Right lobe of liver (tissue), 6 donors: ENCODE measurements around the gene TSPAN5. TPM values are rescaled to one million over a fixed set of nuclear protein-coding genes. Genes with fewer than 3 reads are reported as not detected.

Experiments
- ATAC-seq, 4 donors: fragments of 200-7000 bp; cut with Tn5 transposase; one replicate each; pipeline ENCODE4 v1.9.1; 2020; ENCODE audit warnings: mild to moderate bottlenecking in 4 of 4, moderate library complexity in 4 of 4
- DNase-seq, 3 donors: peaks; one replicate each; pipeline ENCODE4 v3.0.0-alpha.2; 2020
- H3K27ac ChIP-seq, 3 donors: fragments of 200-600 bp; one replicate each; pipeline ENCODE4 v1.8.0; 2022
- H3K27me3 ChIP-seq, 2 donors: fragments of 200-600 bp; one replicate each; pipeline ENCODE4 v1.8.0; 2022
- H3K36me3 ChIP-seq, 4 donors: fragments of 200-600 bp; sonication (generic) in 1 of 4; one replicate each; pipeline versions ENCODE4 v1.5.1 to v1.8.0; 2017 to 2022; ENCODE audit warnings: control low read depth in 1 of 4
- H3K4me1 ChIP-seq, 4 donors: fragments of 200-600 bp; sonication (generic) in 1 of 4; one replicate each; pipeline versions ENCODE4 v1.5.1 to v1.8.0; 2017 to 2022; ENCODE audit warnings: control low read depth in 1 of 4
- H3K4me3 ChIP-seq, 3 donors: fragments of 200-600 bp; one replicate each; pipeline ENCODE4 v1.8.0; 2022
- H3K9me3 ChIP-seq, 4 donors: fragments of 200-600 bp; sonication (generic) in 1 of 4; one replicate each; pipeline versions ENCODE4 v1.5.1 to v1.8.0; 2017 to 2022; ENCODE audit warnings: control low read depth in 1 of 4
- POLR2A ChIP-seq: fragments of 450-650 bp; IDR thresholded peaks from one replicate; pipeline ENCODE4 v1.6.1; 2017; ENCODE audit warnings: antibody characterized with exemption, mild to moderate bottlenecking
- WGBS: methylation state at CpG from one replicate; pipeline ENCODE4 v1.1.6; 2018; ENCODE audit warnings: low coverage, low lambda C conversion rate; ENCODE audit not compliant: insufficient coverage; ENCODE audit errors: missing lambda C conversion rate; 5-methylcytosine and 5-hydroxymethylcytosine counted together
- intact Hi-C, 2 donors: fragments of 100-400 bp; cut with DNase I; formaldehyde crosslinking; loops; one replicate each; pipeline versions ENCODE4 v1.11.2 to v1.14.1; 2022
- total RNA-seq, 6 experiments: library from RNA; depleted of rRNA in 2 of 6; stranded (reverse); fragments of >200 nt in 2 of 6; fragmentation: NEBNext Ultra II Directional in 3 of 6; extraction: Animal tissue kit (Norgen Biotek cat#: 25700) in 3 of 6; gene quantifications; one replicate each; pipeline versions ENCODE4 v1.1.0 to v1.2.4, GENCODE V29; 2016 to 2023
- TF ChIP-seq, protein P1 (sequence below), 4 donors: fragments of 200-600 bp in 3 of 4; fragments of 450-650 bp in 1 of 4; IDR thresholded peaks; one replicate each; pipeline versions ENCODE4 v1.5.1 to v1.8.0; 2016 to 2022; ENCODE audit warnings: antibody characterized with exemption in 4 of 4, mild to moderate bottlenecking in 2 of 4
- donor health status: DM: no; HTN: yes; CAD: no.
- donor health status: DM: no; HTN: no; CAD: no.
- donor health status: DM: no; HTN: no; CAD: no.
- donor health status: DM: no; HTN: yes; CAD: no.
- donor health status: DM: no; HTN: yes; CAD: no.

Gene TSPAN5
- total RNA-seq, 6 experiments from 2014 or later: 0.12 to 1.2 (median 0.50) TPM

DNA sequence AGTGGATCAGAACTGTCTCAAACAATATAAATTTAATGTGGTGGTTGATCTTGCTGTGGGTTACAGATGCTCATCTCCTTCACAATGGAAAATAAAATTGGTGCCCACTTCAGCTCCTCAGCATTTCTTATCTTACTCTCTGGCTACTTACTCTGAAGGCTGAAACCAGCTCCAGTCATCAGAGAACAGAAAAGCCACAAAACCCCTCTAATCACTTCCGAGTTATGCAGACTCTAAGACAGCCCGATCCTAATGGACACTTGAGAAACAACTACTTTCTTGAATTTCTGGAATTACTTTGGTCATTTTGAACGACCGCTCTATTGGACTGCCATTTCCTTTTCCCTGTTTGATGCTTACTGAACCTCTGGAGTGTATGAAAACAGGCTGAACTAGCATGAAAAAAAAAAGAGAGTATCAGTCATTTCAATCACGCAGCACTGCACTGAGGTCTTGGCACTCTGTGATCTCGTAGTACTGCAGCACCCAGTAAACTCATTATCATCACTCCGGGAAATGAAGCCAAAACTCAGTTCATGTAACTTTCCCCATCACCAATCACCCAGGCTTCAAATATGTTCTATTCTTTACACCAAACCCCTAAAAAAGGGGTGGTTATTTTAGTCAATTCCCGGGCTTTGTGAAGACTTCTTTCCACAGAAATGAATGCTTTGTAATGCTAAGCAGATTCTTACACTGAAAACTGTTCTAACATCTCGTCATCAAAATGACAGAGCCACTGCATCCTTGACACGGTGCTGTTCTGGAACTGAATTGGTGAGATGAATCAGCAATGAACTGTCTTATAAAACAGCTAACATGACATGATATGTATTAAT is 54.5 kb downstream of the TSPAN5 start:
- Histone ChIP-seq H3K4me1 (no peaks in the 10 kb centered on the region), H3K27me3 (no peaks in the 10 kb centered on the region), H3K4me3 (no peak overlapping the region), H3K36me3 (no peaks in the 10 kb centered on the region), H3K9me3 (no peaks in the 10 kb centered on the region), H3K27ac (no peak overlapping the region)
- intact Hi-C loops: no loop called here
- no peak for DNase-seq
- no peak for ATAC-seq
- TF ChIP-seq, protein P1, sequence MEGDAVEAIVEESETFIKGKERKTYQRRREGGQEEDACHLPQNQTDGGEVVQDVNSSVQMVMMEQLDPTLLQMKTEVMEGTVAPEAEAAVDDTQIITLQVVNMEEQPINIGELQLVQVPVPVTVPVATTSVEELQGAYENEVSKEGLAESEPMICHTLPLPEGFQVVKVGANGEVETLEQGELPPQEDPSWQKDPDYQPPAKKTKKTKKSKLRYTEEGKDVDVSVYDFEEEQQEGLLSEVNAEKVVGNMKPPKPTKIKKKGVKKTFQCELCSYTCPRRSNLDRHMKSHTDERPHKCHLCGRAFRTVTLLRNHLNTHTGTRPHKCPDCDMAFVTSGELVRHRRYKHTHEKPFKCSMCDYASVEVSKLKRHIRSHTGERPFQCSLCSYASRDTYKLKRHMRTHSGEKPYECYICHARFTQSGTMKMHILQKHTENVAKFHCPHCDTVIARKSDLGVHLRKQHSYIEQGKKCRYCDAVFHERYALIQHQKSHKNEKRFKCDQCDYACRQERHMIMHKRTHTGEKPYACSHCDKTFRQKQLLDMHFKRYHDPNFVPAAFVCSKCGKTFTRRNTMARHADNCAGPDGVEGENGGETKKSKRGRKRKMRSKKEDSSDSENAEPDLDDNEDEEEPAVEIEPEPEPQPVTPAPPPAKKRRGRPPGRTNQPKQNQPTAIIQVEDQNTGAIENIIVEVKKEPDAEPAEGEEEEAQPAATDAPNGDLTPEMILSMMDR (IDR thresholded peaks at IDR 0.05): no peak
- no peak for TF ChIP-seq POLR2A
- WGBS: 55% methylated on average over 10 of the region's 10 CpGs

DNA sequence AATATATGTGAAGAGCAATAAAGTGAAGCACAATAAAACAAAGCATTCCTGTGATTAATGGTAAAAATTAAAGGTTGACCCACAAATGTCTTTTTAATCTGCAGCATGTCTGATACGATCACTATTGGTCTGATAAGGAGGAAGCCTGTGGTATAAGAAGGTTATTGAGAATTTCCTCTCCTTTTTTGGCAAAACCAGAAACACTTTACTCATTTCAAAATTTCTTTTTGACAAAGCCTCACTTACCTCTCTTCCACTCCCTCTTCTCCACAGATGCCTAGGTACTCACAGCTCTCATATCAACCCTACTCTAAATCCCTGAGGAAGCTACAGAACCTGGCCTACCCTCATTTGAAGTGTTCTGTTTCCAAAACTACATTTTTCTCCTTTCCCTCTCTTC is 56.1 kb downstream of the TSPAN5 start:
- ATAC-seq (no peak), DNase-seq (no peak)
- Histone ChIP-seq H3K36me3 (no peaks in the 10 kb centered on the region), H3K4me1 (no peaks in the 10 kb centered on the region), H3K27me3 (no peaks in the 10 kb centered on the region), H3K9me3 (no peaks in the 10 kb centered on the region), H3K27ac (no peak overlapping the region), H3K4me3 (no peak overlapping the region)
- TF ChIP-seq POLR2A: no peak
- TF ChIP-seq, protein P1 (IDR thresholded peaks at IDR 0.05): no peak
- 36% methylated on average over 1 of the region's 1 CpG for WGBS
- intact Hi-C loops: no loop called here

DNA sequence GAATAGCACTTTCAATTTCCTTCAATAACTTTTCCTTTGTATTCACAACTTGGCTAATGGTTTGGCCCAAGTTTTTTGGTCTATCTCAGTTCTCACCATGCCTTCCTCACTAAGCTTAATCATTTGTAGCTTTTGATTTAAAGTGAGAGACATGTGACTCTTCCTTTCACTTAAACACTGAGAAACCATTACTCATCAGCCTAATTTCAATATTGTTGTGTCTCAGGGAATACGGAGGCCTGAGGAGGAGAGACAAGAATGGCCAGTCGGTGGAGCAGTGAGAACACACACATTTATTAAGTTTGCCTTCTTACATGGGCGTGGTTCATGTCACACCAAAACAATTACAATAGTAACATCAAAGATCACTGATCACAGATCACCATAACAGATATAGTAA is 56.7 kb downstream of the TSPAN5 start:
- ATAC-seq: no peak
- no peak overlapping the region for H3K4me3 ChIP-seq
- intact Hi-C loops: no loop called here
- TF ChIP-seq, protein P1 (IDR thresholded peaks at IDR 0.05): no peak
- TF ChIP-seq POLR2A: no peak
- no peaks in the 10 kb centered on the region for H3K36me3 ChIP-seq
- H3K4me1 ChIP-seq: no peaks in the 10 kb centered on the region
- H3K27me3 ChIP-seq: no peaks in the 10 kb centered on the region
- no peak overlapping the region for H3K27ac ChIP-seq
- DNase-seq: no peak
- 57% methylated on average over 3 of the region's 3 CpGs for WGBS
- no peaks in the 10 kb centered on the region for H3K9me3 ChIP-seq

DNA sequence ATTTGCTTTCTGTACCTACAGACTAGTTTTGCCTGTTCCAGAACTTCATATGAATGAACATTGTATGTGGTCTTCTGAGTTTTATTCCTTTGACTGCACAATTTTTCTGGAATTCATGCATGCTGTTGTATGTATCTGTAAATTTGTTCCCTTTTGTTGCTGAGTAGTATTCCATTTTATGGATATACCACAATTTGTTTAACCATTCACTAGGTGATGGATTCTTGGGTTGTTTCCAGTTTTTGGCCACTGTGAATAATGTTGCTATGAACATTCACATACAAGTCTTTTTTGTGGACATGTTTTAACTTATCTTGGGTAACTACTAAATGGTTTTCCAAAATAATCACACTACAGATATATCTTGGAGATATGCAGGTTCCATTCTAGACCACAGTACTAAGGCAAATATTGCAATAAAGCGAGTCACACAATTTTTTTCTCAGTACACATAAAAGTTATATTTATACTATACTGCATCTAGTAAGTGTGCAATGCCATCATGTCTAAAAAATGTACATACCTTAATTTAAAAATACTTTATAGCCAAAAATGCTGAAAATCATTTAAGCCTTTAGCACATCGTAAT is 58.7 kb downstream of the TSPAN5 start:
- DNase-seq (no peak), ATAC-seq (no peak)
- Histone ChIP-seq H3K27me3 (no peaks in the 10 kb centered on the region), H3K36me3 (no peaks in the 10 kb centered on the region), H3K9me3 (no peaks in the 10 kb centered on the region), H3K27ac (no peak overlapping the region), H3K4me1 (no peaks in the 10 kb centered on the region), H3K4me3 (no peak overlapping the region)
- intact Hi-C loops: no loop called here
- no peak for TF ChIP-seq POLR2A
- TF ChIP-seq, protein P1 (IDR thresholded peaks at IDR 0.05): no peak
- WGBS: 58% methylated on average over 2 of the region's 2 CpGs
